Kidney (tissue), 14 donors: Measurements from ENCODE around the gene RASGRF1. TPM values are rescaled to one million over a fixed set of nuclear protein-coding genes. Genes with fewer than 3 reads are reported as not detected.
"Not testable (repeated sequence)": the region's sequence is repeated elsewhere in the genome, so short reads cannot be mapped to it uniquely, and the experiment has no call there.

Experiments
- DNase-seq, 5 donors: peaks; one replicate each; pipeline ENCODE4 v3.0.0-alpha.2; 2013 to 2020
- FAIRE-seq: peaks from 2 replicates; lab custom pipeline; 2012; peaks lifted over from hg19 to GRCh38; lab: Jason Lieb, UNC
- H3K27ac ChIP-seq, 2 donors: one replicate each; pipeline ENCODE4 v1.7.0; 2013; ENCODE audit warnings: low read depth in 2 of 2, low read length in 2 of 2, inconsistent platforms in 1 of 2
- H3K27me3 ChIP-seq: one replicate; pipeline ENCODE4 v1.7.1; 2013; ENCODE audit warnings: low read length, inconsistent platforms; ENCODE audit not compliant: control insufficient read depth, insufficient read depth
- H3K36me3 ChIP-seq, 3 donors: one replicate each; pipeline versions ENCODE4 v1.7.0 to v1.7.1; 2013; ENCODE audit warnings: low read length in 3 of 3, control low read depth in 1 of 3, inconsistent platforms in 1 of 3; ENCODE audit not compliant: insufficient read depth in 3 of 3, control insufficient read depth in 2 of 3
- H3K4me1 ChIP-seq, 3 donors: one replicate each; pipeline versions ENCODE4 v1.7.0 to v1.7.1; 2013; ENCODE audit warnings: low read length in 3 of 3, inconsistent platforms in 1 of 3, low read depth in 1 of 3; ENCODE audit not compliant: control insufficient read depth in 2 of 3, insufficient read depth in 2 of 3
- H3K4me3 ChIP-seq, 3 donors: one replicate each; pipeline versions ENCODE4 v1.7.0 to v1.8.1; 2013; ENCODE audit warnings: low read length in 3 of 3, control low read depth in 1 of 3, inconsistent platforms in 1 of 3
- H3K9ac ChIP-seq, 3 donors: one replicate each; pipeline versions ENCODE4 v1.7.0 to v1.7.1; 2013; ENCODE audit warnings: low read length in 3 of 3, control low read depth in 1 of 3, inconsistent platforms in 1 of 3
- H3K9me3 ChIP-seq, 3 donors: one replicate each; pipeline versions ENCODE4 v1.7.0 to v1.7.1; 2013; ENCODE audit warnings: low read length in 3 of 3, control low read depth in 1 of 3, inconsistent platforms in 1 of 3; ENCODE audit not compliant: control insufficient read depth in 2 of 3, insufficient read depth in 1 of 3
- intact Hi-C: fragments of 100-400 bp; cut with DNase I; formaldehyde crosslinking; loops from one replicate; pipeline ENCODE4 v1.11.1; 2022
- polyA plus RNA-seq: library from polyadenylated mRNA; stranded (reverse); fragments of 350-450 nt; fragmentation: Illumina TruSeq; extraction: RNeasy Lipid Tissue Mini Kit (QIAGEN cat#74804); gene quantifications from one replicate; pipeline ENCODE4 v1.2.3, GENCODE V29; 2014; ENCODE audit warnings: low read depth, low replicate concordance; ENCODE audit not compliant: insufficient read depth
- total RNA-seq: library from RNA; stranded (reverse); fragmentation: NEBNext Ultra II Directional; extraction: Animal tissue kit (Norgen Biotek cat#: 25700); gene quantifications from one replicate; pipeline ENCODE4 v1.2.1, GENCODE V29; 2021
- TF ChIP-seq, protein P1 (sequence below): IDR thresholded peaks from 3 replicates; pipeline ENCODE4 v1.5.1; 2012; ENCODE audit warnings: mild to moderate bottlenecking, moderate library complexity, borderline replicate concordance; ENCODE audit not compliant: insufficient read depth; ENCODE audit errors: extremely low read depth
- donor health status: control.
- donor health status: control.
- donor health status: control.
- donor health status: control.
- donor health status: control.
- donor health status: DM: yes; HTN: yes; CAD: no.
- donor health status: Normal renal cell carcinoma (clear cell type).

RASGRF1 gene
- total and polyA plus RNA-seq, 2 donors from 2014 or later: 0.98 to 4.2 TPM

DNA sequence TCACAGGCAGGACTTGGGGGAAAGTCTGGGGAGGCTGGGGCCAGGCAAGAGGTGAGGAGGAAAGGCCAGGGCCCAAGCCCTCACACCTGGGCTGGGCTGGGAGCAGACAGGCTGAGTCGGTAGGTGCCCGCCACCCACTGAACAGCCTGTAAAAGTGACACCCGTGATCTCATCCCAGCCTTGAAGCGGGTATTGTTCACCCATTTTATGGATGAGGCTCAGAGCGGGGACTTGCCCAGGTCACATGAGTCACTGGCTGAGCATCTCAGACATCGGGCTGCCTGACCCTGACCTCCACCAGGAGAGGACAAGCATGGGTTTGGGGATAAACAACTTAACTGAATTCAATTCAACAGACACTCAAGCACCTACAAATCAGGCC is 93.7 kb downstream of the RASGRF1 start:
- FAIRE-seq (no peak), DNase-seq (peak in 1 of 5 donors; percentile 35)
- Histone ChIP-seq H3K4me3 (no peak overlapping the region), H3K9me3 (no peaks in the 10 kb centered on the region), H3K9ac (no peak overlapping the region), H3K27me3 (no peaks in the 10 kb centered on the region), H3K27ac (peak overlapping the region in 1 of 2 donors; percentile 33), H3K36me3 (no peaks in the 10 kb centered on the region), H3K4me1 (peaks cover 0 to 25% (median 22%) of the 10 kb centered on the region in 3 donors)
- TF ChIP-seq, protein P1, sequence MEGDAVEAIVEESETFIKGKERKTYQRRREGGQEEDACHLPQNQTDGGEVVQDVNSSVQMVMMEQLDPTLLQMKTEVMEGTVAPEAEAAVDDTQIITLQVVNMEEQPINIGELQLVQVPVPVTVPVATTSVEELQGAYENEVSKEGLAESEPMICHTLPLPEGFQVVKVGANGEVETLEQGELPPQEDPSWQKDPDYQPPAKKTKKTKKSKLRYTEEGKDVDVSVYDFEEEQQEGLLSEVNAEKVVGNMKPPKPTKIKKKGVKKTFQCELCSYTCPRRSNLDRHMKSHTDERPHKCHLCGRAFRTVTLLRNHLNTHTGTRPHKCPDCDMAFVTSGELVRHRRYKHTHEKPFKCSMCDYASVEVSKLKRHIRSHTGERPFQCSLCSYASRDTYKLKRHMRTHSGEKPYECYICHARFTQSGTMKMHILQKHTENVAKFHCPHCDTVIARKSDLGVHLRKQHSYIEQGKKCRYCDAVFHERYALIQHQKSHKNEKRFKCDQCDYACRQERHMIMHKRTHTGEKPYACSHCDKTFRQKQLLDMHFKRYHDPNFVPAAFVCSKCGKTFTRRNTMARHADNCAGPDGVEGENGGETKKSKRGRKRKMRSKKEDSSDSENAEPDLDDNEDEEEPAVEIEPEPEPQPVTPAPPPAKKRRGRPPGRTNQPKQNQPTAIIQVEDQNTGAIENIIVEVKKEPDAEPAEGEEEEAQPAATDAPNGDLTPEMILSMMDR: no peak
- intact Hi-C loops: no loop called here

DNA sequence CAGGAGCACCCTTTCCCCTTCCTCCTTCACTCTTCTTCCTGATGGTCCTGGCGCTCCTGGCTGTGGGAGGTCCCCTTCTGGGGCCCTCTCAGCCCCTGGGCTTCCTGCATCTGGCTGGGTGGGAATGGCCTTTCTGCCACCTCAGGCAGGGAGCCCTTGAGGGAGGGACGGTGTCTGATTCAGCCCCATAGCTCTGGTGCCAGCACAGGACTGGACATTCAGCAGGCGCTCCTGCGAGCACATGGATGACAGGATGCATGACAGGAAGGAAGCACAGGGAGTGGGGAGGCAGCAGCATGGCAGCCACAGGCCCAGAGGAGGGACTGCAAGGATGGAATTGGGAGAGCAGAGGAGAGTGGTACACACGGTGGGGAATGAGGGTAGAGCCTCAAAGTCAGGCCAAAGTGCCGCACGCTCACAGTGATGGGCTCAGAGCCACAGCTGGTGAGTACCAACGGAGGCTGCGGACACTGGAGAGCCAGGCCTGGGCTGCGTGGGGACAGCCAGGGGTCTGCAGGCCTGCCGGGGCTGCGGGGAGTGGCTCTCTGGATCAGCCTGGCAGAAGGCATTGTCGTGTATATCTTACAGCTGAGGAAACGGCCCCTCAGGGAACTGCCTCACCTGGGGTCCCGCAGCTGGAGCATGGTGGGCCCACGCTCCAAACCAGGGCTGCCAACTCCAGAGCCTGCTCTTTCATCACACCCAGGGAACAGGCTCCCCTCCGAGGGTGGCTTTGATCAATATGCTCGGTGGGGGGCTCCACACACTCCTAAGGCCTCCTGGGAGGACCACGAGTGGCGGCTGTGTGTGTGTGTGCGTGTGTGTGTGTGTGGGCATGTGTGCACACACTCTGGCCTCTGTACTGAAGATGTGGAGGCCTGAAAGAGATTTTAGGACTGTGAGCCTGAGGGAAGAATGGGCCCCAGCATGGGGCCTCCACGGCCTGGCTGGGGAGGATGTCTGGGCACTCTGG is 94.4 kb downstream of the RASGRF1 start:
- peak in 1 of 5 donors; percentile 41 for DNase-seq
- peaks cover 0 to 25% (median 22%) of the 10 kb centered on the region in 3 donors for H3K4me1 ChIP-seq

DNA sequence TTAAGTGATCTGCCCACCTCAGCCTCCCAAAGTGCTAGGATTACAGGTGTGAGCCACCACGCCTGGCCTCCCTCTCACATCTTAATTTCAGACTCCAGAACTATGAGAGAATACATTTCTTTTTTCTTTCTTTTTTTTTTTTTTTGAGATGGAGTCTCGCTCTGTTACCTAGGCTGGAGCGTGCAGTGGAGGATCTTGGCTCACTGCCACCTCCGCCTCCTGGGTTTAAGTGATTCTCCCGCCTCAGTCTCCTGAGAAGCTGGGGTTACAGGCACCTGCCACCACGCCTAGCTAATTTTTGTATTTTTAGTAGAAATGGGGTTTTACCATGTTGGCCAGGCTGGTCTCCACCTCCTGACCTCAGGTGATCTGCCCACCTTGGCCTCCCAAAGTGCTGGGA is 95.4 kb downstream of the RASGRF1 start:
- H3K9me3 ChIP-seq, H3K27me3 ChIP-seq, H3K27ac ChIP-seq, H3K4me3 ChIP-seq, H3K9ac ChIP-seq, intact Hi-C loops, H3K36me3 ChIP-seq, FAIRE-seq: not testable (repeated sequence)
- peak in 1 of 5 donors; percentile 4 for DNase-seq
- peaks cover 0 to 25% (median 22%) of the 10 kb centered on the region in 3 donors for H3K4me1 ChIP-seq

More for the DNA sequence above, 94.4 kb downstream of the RASGRF1 start:
- H3K4me3 ChIP-seq: no peak overlapping the region
- intact Hi-C loops: no loop called here
- no peak overlapping the region for H3K9ac ChIP-seq
- no peaks in the 10 kb centered on the region for H3K27me3 ChIP-seq
- no peaks in the 10 kb centered on the region for H3K9me3 ChIP-seq
- FAIRE-seq: no peak
- TF ChIP-seq, protein P1: no peak
- H3K36me3 ChIP-seq: no peaks in the 10 kb centered on the region
- H3K27ac ChIP-seq: no peak overlapping the region

DNA sequence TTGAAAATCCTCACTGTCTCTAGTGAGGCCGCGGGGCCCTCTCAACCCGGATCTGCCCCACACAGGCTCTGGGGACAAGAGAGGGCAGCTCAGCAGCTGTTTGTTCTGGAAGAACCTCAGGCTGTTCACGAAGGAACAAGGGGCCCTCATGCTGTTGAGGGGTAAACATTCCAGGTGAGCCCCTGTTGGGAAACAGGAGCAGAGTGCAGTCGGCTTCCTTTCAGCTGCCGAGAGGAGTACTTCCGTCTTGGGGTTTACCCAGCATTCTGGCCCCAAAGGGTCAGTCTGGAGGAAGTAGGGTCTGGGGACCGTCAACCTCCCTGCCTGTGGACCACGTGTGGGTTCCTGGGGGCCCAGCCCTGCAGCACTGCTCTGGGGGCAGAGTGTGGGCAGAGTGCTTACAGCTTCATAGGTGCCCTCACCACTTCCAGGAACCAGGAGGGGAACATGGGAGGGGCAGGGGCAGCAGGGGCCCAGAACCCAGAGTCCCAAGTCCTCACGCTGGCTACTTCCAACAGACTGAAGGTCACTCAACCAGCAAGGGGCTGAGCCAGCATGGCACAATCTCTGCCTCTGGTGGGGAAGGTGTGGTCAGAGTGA is 96.5 kb downstream of the RASGRF1 start:
- Histone ChIP-seq H3K27ac (peak overlapping the region; percentile 83 to 90), H3K4me3 (no peak overlapping the region), H3K9me3 (no peaks in the 10 kb centered on the region), H3K27me3 (no peaks in the 10 kb centered on the region), H3K9ac (peak overlapping the region in 1 of 3 donors; percentile 5), H3K4me1 (peaks cover 0 to 36% (median 28%) of the 10 kb centered on the region in 3 donors), H3K36me3 (no peaks in the 10 kb centered on the region)
- DNase-seq (peak in 1 of 5 donors; percentile 54), FAIRE-seq (no peak)
- intact Hi-C loops: no loop called here
- TF ChIP-seq, protein P1: no peak
